DMS153 treated with DMSO at 0.1 percent for 48 hours (cell line): Measurements from ENCODE around the gene GAR1.
"Not testable (repeated sequence)": the region's sequence is repeated elsewhere in the genome, so short reads cannot be mapped to it uniquely, and the experiment has no call there.

ENCODE experiments used
- DNase-seq: peaks from one replicate; lab custom pipeline; 2025; ENCODE audit not compliant: unreplicated experiment; lab: John Stamatoyannopoulos, UW

The GAR1 gene

GRCh38 chr4:109815151-109816081, at the start of gene GAR1:
GAR1 (plus strand) TSS chr4:109815762; CDS start chr4:109816165, 403 bp downstream.
- peak; percentile 81 for DNase-seq

DNA sequence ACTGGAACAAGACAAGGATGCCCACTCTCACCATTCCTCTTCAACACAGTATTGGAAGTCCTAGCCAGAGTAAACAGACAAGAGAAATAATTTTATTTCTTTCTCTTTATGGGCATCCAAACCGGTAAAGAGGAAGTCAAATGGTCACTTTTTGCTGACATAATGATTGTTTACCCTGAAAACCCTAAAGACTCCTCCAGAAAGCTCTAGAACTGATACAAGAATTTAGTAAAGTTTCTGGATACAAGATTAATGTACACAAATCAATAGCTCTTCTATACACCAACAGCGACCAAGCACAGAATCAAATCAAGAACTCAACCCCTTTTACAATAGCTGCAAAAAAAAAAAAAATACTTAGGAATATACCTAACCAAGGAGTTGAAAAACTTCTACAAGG, 33.5 kb upstream of the GAR1 start:
- not testable (repeated sequence) for DNase-seq

DNA sequence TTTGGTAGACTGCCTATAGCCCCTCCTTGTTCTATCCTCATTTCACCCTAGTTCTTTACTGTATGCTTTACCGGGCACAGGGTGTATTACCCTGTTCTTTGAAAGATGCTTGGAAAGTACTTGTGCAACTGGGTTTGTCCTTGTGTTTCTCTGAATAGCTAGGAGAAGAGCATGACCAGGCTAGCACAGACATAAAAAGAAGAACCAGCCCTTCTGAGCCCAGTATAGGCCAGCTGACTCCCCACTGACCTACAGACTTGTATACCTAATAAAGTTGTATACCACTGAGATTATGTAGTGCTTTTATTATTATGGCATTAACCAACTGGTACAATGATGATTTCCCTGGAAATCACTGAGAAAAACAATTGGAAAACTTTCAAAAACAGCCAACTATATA, 28.7 kb upstream of the GAR1 start:
- no peak for DNase-seq

DNA sequence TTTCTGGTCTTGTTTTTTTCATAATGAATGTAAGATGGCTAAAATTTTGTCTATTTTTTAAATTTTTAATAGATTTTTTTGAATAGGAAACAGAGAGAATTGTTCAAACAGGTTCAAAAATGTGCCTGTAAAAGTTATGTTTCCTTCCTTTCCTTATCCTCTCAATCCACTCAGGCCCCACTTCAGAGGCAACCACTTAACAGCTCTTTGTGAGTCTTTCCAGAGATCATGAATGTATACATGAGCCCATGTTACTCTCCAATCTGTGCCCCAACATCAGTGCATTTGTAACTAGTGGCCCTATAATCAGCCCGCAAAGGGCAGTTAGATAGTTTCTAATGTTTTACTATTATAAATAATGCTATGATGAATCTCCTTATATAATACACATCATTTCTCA, 27.8 kb upstream of the GAR1 start:
- no peak for DNase-seq

GRCh38 chr4:109795059-109795458, 20.5 kb upstream of the GAR1 start:
- DNase-seq, result no peak

DNA sequence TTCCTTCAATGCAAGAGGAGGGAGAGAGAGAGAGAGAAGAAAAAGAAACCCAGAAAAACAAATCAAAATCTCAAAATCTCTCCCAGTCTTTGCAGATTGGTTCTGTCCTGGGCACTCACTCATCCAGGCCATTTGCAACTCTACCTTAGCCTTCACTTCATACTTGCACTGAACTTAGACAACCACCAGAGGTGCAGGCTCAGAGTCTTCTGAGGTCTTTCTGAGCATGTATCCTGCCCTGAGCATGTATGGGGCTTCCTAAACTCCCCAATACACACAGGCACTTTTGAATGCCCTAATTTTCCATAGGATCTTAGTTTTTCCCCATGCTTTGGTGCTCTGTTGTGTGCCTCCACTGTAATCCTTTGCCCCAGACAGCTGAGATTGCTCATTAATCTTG, 16.7 kb upstream of the GAR1 start:
- DNase-seq, result no peak

DNA sequence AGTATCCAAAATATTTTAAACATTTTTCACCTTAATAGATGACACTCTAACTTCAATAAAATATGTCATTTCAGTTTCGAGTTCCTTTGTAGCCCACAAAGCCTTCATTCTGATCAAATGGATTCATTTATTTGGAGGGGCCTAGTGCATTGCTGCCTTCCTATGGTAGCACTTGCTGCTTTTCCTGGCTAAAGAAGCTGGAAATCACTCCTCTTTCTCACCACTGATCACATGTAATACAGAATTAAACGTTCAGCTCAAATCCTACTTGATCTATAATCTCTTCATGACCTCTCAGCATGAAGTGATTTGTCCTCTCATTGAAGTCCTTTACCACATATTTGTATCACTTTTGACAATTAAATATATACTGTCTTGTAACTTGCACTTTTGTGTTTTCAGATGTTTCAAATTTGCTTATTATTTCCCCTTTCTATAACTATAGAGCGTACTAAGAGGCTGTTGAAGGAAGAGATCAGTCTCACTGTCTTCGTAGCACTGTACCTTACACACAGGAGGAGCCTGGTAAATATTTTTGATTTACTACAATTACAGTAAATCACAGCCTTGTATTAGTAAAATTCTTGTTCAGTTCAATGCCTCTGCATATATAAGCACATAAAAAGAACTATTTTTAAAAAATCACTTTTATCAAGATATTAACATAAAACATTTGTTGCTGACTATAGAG, 14.3 kb upstream of the GAR1 start:
- no peak for DNase-seq

GRCh38 chr4:109801895-109802319, 13.7 kb upstream of the GAR1 start, which contains the start of gene CFI:
CFI (minus strand) TSS chr4:109801999; CDS start chr4:109801971, 28 bp downstream.
- DNase-seq, result no peak

DNA sequence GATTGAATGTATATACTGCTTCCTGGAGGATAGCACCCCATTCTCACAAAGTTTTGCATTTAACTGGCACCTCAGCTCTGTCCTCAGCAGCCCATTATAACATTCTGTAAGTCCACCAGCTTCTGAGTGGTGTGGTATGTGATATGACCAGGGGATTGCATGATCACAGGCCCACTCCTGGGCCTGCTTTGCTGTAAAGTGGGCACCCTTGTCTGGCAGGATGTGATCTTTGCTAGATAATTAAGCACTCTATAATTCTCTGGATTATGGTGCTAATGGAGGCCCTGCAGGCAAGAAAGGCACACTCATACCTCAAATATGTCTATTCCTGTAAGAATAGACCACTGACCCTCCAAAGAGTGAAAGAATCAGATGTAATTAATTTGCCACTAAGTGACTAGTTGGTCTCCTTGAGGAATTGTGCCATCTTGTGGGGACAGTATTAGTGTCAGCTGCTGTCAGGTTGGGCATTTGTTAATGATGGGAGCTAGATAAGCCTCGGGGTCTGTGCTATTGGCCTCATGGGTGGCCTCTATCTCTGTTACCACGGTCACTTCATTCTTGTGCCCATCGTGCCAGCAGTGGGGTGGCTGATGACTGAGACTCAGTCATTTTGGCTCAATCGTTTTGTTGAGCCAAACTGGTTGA, 11.5 kb upstream of the GAR1 start:
- DNase-seq, result no peak

DNA sequence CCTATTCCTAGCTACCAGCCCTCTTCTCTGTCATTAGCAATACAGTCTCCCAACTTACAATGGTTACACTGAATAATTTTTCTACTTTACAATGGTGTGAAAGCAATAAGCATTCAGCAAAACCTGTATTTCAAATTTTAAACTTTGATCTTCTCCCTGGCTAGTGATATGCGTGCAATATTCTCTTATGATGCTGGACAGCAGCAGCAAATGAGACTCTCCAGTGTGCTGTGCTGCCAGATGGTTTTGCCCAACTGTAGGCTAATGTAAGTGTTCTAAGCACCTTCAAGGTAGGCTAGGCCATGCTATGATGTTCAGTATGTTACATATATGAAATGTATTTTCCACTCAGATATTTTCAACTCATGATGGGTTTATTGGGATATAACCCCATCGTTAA, 5.9 kb upstream of the GAR1 start:
- no peak for DNase-seq

GRCh38 chr4:109810552-109811387, 4.8 kb upstream of the GAR1 start:
- no peak for DNase-seq

DNA sequence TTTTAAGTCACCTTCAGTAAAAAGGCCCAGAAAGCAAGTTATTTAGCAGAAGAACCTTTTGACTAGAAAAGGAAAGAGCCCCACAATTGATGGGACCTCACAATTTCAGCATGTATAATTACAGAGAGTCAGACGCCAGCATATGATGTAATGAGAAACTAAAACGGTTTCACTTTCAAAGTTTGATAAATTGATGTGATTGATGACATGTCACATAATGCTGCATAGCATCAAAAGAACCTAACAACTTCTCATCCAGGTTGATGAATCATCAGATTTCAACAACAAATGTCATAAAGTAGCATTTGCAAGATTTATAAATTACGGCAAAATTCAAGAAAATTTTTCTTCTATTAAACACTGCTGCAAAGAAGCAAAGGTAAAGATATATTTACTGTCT, 3.9 kb upstream of the GAR1 start:
- DNase-seq, result no peak

DNA sequence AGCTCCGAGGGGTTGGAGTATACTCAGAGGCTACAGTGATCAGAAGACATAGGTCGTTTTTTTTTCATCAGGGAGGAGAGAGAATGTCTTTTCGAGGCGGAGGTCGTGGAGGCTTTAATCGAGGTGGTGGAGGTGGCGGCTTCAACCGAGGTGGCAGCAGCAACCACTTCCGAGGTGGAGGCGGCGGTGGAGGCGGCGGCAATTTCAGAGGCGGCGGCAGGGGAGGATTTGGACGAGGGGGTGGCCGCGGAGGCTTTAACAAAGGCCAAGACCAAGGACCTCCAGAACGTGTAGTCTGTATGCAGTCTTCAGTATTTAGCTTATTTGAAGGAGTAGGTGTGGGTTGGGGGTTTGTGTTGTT, 500 bp downstream of the GAR1 start:
- no peak for DNase-seq

DNA sequence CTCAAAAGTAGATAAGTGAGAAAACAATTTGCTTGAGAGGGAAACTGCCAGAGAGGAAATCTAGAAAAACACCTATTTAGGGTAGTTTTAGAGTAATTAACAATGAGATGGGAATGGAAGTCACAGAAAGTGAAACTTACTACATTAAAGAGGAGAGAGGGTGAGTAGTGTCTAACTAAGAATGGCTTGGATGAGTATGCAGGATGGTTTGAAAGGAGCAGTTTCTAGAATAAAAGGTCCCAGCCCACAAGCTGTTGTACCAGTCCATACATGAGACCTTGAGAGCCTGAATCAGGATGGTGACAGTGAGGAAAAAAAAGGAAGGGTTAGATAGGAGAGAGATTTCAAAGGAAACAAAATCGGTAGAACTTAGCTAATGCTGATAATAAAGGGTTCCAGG, 1.3 kb downstream of the GAR1 start:
- no peak for DNase-seq

DNA sequence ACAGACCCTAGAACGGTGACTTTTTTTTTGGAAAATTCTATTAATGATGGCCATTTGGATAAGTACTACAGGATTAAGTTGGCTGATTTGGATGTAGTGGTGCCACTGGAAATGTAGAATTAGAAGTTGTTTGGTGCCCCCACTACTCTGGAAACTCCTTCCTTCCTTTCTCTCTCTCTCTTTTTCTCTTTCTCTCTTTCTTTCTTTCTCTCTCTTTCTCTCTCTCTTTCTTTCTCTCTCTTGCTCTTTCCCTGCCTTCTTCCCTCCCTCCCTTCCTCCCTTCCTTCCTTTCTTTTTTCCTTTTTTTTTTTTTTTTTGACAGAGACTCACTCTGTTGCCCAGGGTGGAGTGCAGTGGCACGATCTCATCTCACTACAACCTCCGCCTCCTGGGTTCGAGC, 2.7 kb downstream of the GAR1 start:
- DNase-seq, result no peak

DNA sequence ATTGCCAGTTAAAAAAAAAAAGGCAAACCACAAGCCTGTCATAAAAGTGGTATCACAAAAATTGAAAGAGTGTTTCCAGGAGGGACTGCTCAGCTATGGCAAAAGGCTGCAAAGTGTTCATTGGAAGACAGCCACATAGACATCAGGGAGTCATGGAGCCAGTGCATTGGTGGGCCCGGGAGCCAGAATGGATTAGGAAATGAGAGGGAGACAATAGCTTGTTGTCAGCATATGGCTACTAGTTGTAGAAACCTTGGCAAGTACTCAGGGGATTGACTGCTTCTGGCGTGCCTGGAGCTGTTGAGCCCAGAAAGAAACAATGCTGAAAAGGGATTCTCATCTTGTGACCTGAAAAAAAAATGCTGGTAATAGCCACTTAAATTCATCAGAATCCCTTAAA, 5.0 kb downstream of the GAR1 start:
- DNase-seq, result no peak

GRCh38 chr4:109821185-109821584, 5.6 kb downstream of the GAR1 start:
- no peak for DNase-seq

DNA sequence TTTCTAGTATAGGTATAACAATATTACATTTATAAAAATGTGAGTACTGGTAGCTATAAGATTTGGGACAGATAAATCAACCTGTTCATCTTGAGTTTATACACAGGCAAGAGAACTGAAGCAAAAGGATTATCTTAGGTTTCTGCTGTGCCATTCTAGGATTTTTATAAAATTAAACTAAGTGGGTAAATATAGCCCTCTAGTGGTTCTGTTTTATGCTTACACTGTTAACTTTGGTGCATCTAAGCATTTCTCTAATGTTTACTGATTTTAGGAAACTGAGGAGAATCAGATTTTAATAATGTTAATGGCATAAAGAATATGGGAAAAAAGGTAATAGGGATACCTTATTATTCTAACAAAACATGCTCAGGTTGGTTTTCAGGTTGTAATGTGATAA, 11.2 kb downstream of the GAR1 start:
- DNase-seq, result no peak

DNA sequence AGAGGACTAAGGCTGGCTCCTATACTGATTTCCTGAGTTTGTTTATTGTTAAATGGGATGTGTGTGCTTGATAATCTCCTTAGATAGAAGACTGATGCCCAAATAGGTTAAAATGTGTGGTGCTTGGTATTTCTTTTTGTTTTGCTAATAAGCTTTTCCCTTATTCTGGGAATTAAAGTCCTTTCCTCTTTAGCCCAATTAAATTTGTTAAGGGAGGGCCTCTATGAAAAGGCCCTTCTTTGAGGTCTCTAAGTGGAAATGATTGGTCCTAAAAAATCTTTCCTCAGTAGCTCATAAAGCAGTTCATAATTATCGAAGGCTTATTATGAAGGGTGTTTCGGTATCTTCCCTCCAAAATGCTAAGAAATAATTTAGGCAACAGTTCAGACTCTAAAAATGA, 12.1 kb downstream of the GAR1 start, which contains the start of gene RRH:
TSS of gene RRH (plus strand) at position 301 of the 400 bp plus-strand sequence. CDS start at position 357, 56 bp downstream.
- DNase-seq, result no peak

GRCh38 chr4:109833756-109834155, 18.2 kb downstream of the GAR1 start:
- DNase-seq, result no peak

GRCh38 chr4:109836985-109837384, 21.4 kb downstream of the GAR1 start:
- no peak for DNase-seq
